Measurements from ENCODE around the gene MALT1.

GRCh38 chr18:58639751-58640427 is 31.4 kb upstream of the MALT1 start:
- TF ChIP-seq CTCF (IDR thresholded peaks at IDR 0.05) (no peak), POLR2A (IDR thresholded peaks at IDR 0.05) (no peak), POLR2AphosphoS5 (IDR thresholded peaks at IDR 0.05) (no peak)
